C1 segment of cervical spinal cord (tissue), 14 donors: ENCODE data around the gene MAPK11.
A peak's percentile ranks its signal among the peaks of the same experiment; 100 is the strongest.

Experiments used
- DNase-seq, 14 donors: peaks; one replicate each; lab custom pipeline; 2025; lab: John Stamatoyannopoulos, UW

Gene MAPK11

GRCh38 chr22:50307890-50308596 is 37.9 kb upstream of the MAPK11 start:
- peak in 3 of 14 donors; percentile 22 to 50 (median 47) for DNase-seq

DNA sequence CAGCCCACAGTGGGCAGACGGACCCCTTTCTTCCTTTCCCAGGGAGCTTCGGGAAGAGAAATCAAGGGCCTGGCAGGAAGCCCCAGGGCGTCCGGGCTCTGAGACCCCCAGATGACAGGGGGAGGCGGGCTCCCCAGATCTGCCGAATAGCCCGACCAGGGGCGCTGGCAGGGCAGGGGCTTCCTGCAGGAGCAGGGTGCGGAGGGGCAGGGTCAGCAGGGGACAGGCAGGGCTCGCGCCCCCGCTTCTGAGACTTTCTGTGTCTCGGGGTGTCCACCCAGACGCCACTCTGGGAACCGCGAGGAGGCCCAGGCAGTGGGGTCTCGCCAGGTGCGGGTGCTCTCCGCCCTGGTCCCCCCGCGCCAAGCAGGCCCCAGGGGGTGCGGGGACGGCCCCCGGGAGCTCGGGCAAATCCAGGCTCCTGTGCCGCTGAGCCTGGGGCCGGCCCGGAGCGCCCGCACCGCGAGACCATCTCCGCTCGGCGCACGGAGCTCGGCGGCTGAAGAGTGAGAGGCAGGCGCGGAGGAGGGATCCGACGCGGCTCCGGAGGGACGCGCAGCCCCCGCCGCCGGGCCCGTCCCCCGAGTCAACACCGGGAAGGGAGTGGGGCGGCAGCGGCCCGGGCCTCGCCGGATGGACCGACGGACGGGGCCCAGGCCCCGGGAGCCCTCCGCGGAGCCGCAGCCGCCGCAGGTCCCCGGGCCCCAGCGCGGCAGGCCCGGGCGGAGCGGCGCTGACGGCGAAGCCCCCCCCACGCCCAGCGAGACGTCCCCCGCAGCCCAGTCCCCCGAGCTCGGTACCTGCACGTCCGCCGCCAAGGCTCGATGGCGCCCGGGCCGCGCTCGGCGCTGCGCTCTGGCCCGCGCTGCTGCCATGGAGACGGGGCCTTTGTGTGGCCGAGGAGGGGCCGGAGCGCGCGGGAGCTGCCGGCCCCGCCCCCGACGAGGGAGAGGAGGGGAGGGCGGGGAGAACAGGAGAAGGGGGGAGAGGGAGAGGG is 36.9 kb upstream of the MAPK11 start, which contains the start of gene PLXNB2:
PLXNB2 (minus strand) TSS at position 894 of the 997 bp plus-strand sequence. CDS start 17,062 bp downstream, outside the sequence.
- peak in 12 of 14 donors; percentile 22 to 78 (median 55) for DNase-seq

DNA sequence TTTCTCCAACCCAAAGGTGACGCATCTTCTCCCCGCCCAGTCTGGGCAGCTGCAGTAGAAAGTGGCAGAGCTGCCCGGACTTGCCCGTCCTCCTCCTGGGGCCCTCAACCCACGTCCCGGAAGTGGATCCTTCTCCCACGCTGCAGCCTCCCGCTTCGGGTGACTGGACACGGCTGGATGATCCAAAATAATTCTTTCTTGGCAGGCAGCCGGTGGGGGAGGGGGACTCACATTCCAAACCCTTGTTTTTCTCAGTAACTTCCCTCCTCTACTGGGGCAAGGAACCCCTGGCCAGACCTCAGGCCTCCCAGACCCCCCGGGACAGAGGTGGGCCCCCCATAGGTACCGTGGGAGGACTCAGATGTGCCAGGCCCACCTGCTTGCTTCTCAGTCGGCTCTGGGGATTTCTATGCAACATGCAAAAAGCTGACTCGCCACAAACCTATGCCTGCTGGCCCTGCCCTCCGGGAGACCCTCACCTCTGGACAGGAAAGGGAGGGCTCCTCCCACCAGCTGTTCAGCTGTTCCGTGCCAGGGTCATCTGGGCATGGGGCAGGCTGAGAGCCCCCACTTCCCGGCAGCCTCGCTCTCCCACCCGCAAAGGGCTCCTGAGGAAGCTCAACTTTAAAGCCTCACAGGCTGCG is 35.9 kb upstream of the MAPK11 start:
- peak in 10 of 14 donors; percentile 5 to 86 (median 53) for DNase-seq

- peak in 1 of 14 donors; percentile 44 for DNase-seq
Observed at GRCh38 chr22:50305393-50305922, 35.3 kb upstream of the MAPK11 start.

DNA sequence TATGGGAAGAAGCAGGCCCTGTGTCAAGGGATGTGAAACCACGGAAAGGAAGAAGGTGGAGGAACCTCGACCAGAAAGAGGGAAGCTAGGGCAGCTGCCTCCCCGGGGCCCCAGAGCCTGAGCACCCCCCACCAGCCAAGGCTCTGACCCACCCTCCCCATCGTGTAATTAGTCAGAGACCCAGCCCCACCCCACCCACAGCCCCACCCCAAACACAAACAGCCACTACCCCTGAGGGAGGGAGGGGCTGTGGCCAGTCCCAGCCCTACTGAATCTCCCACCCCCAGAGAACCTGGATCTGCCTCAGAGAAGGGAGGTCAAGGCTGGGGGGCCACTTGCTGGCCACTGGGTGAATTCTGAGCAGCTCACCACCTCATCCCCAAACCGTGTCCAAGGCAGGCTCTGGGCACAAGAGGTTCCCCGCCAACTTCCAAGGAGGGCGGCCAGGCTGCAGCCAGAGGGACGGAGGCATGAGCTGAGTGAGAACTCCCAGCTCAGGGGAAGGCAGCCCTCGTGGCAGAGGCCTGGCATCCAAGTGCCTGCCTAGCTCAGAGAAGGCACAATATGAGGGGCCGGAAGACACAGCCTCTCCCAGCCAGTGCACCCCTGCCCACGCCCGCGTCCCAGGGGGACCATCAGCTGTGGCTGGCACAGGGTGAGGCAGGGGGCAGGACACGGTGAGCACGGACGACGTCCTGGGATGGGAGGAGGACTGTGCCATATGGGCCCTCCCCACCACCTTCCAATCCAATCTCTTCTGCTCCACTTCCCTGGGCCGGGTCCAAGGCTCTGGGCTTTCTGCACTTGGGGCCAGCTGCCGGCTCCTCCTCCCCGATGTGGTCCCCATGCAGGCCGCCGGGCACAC is 34.6 kb upstream of the MAPK11 start:
- DNase-seq: peak in 12 of 14 donors; percentile 20 to 94 (median 76)

DNA sequence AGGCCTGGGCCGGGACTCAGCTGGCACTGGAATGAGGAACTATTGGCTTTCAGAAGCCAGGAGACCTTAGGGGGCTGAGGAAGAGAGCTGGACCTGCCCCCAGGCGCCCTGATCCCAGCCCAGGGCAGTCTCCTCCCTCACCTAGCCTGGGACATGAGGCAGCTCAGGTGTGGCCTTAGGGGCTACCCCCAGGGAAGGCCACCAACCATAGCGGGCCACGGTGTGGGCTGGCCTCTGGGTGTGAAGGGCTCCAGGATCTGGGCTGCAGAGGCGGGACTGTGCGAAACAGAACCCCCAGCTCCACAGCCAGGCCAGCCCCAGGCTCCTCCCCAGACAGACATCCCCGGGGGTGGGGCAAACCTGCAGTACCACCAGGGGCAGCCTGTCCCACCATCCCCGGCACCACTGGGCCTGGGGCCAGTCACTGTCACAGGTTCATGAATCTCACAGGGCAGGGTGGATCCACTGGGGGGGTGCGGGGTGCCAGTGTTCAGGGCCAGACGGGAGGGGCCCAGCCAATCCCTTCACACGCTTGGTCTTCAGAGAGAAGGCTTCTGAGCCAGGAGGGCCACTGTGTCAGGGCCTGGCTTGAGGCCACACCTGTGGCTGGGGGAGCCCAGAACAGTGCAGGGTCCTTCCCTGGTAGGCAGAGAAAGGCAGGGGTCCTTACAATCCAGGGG is 33.8 kb upstream of the MAPK11 start:
- DNase-seq: peak in 10 of 14 donors; percentile 29 to 81 (median 64)

DNA sequence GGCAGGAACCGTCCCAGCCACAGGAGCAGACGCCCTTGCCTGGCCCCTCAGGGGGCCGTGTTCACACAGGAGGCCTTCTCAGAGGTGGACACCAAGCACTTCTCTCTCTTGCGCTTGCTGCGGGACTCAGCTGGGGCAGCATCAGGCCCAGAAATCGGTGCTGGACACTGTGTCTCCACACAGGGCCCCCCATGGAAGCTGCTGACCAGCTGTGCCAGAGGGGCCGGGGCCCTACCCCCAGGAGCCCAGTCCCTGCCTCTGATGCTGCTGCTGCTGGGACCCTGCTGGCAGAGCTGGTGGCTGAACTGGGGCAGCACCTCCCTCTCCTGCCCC is 33.3 kb upstream of the MAPK11 start:
- peak in 2 of 14 donors; percentile 49 to 69 for DNase-seq

DNA sequence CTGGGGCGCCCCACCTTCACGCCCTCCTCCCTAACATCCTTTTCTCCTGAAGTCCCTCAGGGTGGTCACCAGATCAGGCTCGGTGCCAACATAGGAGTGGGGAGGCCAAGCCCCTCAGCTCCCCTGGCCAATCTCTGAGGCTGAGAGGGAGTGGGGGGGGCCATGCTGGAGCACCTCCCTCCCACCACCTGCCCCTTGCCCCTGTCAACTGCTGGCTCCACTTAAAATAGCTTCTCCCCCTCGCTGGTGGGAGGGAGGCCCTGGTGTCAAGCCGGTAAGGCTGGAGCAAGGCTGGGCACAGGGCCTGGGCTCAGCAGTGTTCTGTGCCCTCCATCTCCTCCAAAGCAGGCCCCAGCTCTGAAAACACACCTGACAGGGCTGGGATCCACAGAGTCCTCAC is 32.4 kb upstream of the MAPK11 start:
- no peak for DNase-seq

- DNase-seq: peak in 2 of 14 donors; percentile 25 to 37
Observed at GRCh38 chr22:50302041-50302541, 31.9 kb upstream of the MAPK11 start.

DNA sequence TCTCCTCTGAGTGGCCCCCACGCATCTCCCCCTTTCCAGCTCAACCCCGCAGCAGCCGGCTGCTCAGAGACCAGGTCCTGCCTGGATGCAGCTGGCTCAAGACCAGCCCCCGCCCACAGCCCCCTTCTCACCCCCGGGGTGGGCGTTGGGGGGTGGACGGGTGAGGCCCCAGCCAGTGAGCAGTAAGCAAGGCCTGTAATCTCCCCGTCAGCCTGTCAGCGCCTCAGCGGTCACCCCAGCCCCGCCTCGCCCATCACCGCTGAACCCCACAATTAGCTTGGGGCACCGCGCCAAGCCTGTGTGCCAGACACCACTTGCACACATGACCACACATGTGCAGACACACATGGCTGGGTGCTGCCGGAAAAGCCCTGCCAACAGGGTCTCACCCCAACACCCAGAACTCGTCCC is 31.4 kb upstream of the MAPK11 start:
- DNase-seq: no peak

- DNase-seq: no peak
Observed at GRCh38 chr22:50300620-50301257, 30.6 kb upstream of the MAPK11 start.

DNA sequence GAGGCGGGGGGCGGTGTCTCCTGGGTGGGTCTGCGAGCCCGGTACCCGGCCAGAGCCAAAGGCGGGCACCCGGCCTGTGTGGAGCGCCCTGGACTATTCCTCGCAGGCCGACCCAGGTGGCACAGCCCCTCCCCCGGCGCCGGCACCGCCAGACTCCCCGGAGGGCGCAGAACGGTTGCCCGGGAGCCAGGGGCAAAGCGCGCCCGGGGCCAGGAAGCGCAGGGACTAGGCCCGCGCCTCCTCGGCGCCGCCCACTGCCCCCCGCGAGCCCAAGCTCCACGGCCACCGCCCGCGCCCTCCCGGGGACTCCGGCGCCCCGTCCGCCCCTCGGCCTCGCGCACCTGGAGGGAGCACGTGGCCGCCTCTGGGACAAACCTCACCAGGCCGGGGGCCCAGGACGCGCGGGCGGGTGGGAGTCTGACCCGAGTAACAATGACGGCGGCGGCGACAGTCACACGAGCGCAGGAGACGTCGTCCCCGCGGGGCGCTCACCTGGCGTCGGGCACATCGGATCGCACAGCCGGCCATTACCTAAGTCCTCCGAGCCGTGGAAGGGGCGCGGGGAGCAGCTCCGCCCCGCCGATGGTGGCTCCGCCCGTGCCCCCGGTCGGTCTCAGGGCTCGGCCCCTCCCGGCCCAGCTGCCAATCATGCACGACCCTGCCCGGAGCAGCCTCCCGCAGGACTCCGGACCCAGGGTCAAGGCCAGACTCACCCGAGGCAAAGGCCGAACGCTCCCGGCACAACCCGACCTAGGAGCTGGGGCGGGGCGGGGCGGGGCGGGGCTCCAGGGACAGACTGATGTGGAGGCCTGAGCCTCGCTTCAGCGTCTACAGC is 29.8 kb upstream of the MAPK11 start:
- no peak for DNase-seq

DNA sequence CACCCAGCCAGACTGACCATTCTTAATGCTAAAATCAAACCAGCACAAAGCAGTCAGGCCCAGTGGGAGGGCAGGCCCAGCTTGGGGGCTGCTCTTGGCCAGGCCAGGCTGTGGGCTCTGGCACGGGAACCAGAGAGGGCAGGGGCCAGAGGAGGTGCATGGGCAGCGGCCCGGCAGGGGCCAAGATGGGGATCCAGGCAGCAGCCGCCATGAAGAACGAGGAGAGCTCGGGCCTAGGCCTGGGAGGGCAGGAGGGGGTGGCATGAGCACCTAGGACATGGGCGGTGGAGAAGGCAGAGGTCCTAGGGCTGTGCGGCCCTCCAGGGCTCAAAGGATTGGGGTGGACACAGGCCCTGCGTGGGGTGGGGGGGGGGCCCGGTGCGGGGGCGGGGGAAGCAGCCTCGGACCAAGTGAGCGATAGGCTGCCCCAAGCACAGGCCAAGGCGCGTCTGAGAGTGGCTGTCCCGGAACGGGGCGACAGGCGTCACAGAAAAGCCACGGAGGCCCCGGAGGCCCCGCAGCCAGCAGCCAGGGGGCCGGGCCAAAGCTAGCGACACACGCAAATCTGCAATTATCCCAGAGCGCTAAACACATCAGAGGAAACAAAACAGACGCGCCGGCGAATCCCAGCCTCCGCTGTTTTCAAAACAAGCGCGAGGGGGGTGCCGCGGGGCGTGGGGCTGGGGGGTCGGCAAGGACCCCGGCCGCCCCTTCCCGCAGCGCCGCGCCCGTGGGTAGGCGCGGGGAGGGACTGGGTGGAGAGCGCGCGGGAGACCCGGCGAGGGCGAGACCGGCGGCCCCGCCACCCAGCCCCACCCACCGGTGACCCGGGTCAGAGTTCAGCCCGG is 29.0 kb upstream of the MAPK11 start:
- DNase-seq: no peak

- DNase-seq: no peak
Observed at GRCh38 chr22:50298266-50298637, 28.1 kb upstream of the MAPK11 start.

- DNase-seq: no peak
Observed at GRCh38 chr22:50297510-50298265, 27.5 kb upstream of the MAPK11 start.

GRCh38 chr22:50296658-50297490 is 26.7 kb upstream of the MAPK11 start:
- DNase-seq: no peak
